ENCODE data around the gene FLYWCH1.
A peak's percentile ranks its signal among the peaks of the same experiment; 100 is the strongest.

Gene FLYWCH1

GRCh38 chr16:2950353-2950724, 38.6 kb downstream of the FLYWCH1 start:
- Mint-ChIP-seq H3K36me3 (peaks cover 3% of the 10 kb centered on the region), H3K9me3 (ENCODE audit: low read depth) (no peaks in the 10 kb centered on the region), H3K4me3 (no peak overlapping the region), H3K27me3 (no peaks in the 10 kb centered on the region), H3K4me1 (ENCODE audit: low read depth) (no peaks in the 10 kb centered on the region), H3K27ac (no peak overlapping the region)

DNA sequence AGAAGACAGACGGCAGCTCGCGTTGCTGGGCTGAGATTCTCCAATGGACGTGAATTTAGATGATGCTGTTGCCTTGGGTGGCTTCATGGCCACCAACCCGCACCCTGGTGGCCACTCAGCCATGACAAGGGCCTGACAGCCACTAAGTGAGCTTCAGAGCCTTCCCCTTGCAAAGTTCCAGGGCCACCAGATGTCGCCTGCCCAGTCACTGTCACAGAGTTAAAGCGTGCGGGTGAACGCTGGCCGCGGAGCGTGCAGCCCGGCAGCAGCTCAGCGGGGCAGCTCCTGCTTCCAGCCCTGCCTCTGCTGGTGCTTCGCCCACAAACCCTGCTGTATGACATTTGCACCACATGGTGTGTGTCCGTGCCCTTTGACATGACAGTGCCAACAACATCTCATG, 39.0 kb downstream of the FLYWCH1 start:
- Mint-ChIP-seq H3K36me3 (peaks cover 3% of the 10 kb centered on the region), H3K27ac (no peak overlapping the region), H3K4me3 (no peak overlapping the region), H3K4me1 (ENCODE audit: low read depth) (no peaks in the 10 kb centered on the region), H3K27me3 (no peaks in the 10 kb centered on the region), H3K9me3 (ENCODE audit: low read depth) (no peaks in the 10 kb centered on the region)

GRCh38 chr16:2952679-2953078, 40.9 kb downstream of the FLYWCH1 start:
- no peaks in the 10 kb centered on the region for H3K4me1 Mint-ChIP-seq (ENCODE audit: low read depth)
- no peak overlapping the region for H3K4me3 Mint-ChIP-seq
- H3K27me3 Mint-ChIP-seq: peaks cover 4% of the 10 kb centered on the region
- H3K9me3 Mint-ChIP-seq (ENCODE audit: low read depth): no peaks in the 10 kb centered on the region
- H3K36me3 Mint-ChIP-seq: no peaks in the 10 kb centered on the region
- no peak overlapping the region for H3K27ac Mint-ChIP-seq

GRCh38 chr16:2953706-2954627, 42.2 kb downstream of the FLYWCH1 start:
- H3K27me3 Mint-ChIP-seq: peaks cover 4% of the 10 kb centered on the region

GRCh38 chr16:2954656-2955381, 43.1 kb downstream of the FLYWCH1 start:
- Mint-ChIP-seq H3K4me3 (no peak overlapping the region), H3K9me3 (ENCODE audit: low read depth) (no peaks in the 10 kb centered on the region), H3K27ac (no peak overlapping the region), H3K27me3 (peaks cover 4% of the 10 kb centered on the region), H3K36me3 (no peaks in the 10 kb centered on the region), H3K4me1 (ENCODE audit: low read depth) (no peaks in the 10 kb centered on the region)

More at GRCh38 chr16:2953706-2954627, 42.2 kb downstream of the FLYWCH1 start:
- Mint-ChIP-seq H3K9me3 (ENCODE audit: low read depth) (no peaks in the 10 kb centered on the region), H3K36me3 (no peaks in the 10 kb centered on the region), H3K4me3 (no peak overlapping the region), H3K27ac (no peak overlapping the region), H3K4me1 (ENCODE audit: low read depth) (no peaks in the 10 kb centered on the region)

DNA sequence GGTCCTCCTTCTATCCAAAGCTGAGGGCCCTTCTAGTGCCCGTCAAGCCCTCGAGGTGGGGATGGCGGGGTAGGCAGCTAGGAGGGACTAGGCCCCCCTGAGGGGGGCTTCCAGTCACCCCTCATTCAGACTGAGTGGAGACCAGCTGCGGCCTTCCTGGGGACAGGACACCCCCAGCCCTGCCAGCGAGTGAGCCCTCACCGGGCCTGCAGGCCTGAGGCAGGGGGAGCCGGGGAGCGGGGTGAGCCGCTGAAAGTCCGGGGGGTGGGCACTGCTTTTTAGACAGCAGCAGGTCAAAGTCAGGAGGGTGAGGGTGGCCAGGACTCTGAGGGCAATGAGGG, 43.7 kb downstream of the FLYWCH1 start:
- H3K4me1 Mint-ChIP-seq (ENCODE audit: low read depth): no peaks in the 10 kb centered on the region
- no peaks in the 10 kb centered on the region for H3K9me3 Mint-ChIP-seq (ENCODE audit: low read depth)
- H3K36me3 Mint-ChIP-seq: no peaks in the 10 kb centered on the region
- no peak overlapping the region for H3K27ac Mint-ChIP-seq
- H3K4me3 Mint-ChIP-seq: no peak overlapping the region
- H3K27me3 Mint-ChIP-seq: peaks cover 4% of the 10 kb centered on the region

DNA sequence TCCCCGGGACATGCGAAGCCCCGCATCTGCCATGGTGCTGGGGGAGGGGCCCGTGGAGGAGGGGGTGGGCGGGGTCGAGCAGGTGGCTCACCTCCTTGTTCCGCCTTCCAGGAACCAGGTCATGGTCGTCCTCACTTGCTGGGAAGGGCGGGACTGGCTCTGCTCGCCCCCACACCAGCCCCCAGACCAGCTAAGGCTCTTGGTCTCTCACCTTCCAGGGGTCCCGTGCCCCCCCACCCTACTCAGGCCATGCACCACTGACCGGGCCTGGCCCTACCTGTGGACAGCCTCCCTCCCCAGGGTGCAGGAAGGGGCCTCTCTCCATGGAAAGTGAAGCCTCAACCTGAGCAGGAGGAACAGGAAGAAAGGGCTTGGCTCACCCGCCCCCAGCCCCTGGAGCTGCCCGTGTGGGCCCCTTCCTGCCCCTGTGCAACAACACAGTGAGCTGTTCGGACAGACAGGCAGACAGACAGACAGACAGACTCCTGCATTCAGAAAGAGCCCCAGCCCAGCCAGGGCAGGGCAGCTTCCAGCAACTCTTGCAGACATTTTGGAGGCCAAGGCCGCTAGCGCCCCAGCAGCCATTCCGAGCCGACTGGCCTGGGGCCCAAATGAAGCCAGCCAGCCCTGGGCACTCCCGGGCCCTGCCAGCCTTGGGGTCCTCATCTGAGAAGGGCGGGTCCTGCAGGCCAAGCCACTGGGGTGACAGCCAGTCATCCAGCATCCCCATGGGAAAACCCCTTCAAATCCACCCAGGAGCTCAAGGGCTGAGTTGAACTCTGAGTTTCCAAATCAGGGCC, 44.2 kb downstream of the FLYWCH1 start:
- Mint-ChIP-seq H3K27me3 (peaks cover 4% of the 10 kb centered on the region), H3K36me3 (no peaks in the 10 kb centered on the region), H3K4me3 (no peak overlapping the region), H3K27ac (no peak overlapping the region), H3K4me1 (ENCODE audit: low read depth) (no peaks in the 10 kb centered on the region), H3K9me3 (ENCODE audit: low read depth) (no peaks in the 10 kb centered on the region)

DNA sequence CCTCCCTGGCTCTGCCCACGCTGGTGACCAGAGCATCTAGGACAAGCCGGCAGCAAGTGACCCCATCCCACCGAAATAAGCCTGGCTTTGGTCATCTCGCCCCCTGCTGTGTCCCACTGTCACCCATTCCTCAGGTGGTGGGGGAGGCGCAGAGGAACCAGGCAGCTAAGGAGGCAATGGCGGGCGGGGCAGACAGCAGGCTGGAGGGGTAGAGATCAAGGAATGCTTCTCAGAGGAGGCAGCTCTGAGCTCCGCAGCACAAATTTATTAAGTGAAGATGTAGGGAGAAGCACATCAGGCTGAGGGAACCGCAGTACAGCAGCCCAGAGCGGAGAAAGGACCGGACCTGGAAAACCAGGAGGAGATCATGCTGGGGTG, 44.8 kb downstream of the FLYWCH1 start:
- no peak overlapping the region for H3K27ac Mint-ChIP-seq
- no peaks in the 10 kb centered on the region for H3K9me3 Mint-ChIP-seq (ENCODE audit: low read depth)
- H3K36me3 Mint-ChIP-seq: no peaks in the 10 kb centered on the region
- H3K4me1 Mint-ChIP-seq (ENCODE audit: low read depth): no peaks in the 10 kb centered on the region
- no peak overlapping the region for H3K4me3 Mint-ChIP-seq
- H3K27me3 Mint-ChIP-seq: peaks cover 4% of the 10 kb centered on the region

- Mint-ChIP-seq H3K27me3 (peaks cover 4% of the 10 kb centered on the region), H3K36me3 (no peaks in the 10 kb centered on the region), H3K4me3 (no peak overlapping the region), H3K9me3 (ENCODE audit: low read depth) (no peaks in the 10 kb centered on the region), H3K27ac (no peak overlapping the region), H3K4me1 (ENCODE audit: low read depth) (peaks cover 11% of the 10 kb centered on the region)
Measured at GRCh38 chr16:2959206-2959605, 47.5 kb downstream of the FLYWCH1 start.

DNA sequence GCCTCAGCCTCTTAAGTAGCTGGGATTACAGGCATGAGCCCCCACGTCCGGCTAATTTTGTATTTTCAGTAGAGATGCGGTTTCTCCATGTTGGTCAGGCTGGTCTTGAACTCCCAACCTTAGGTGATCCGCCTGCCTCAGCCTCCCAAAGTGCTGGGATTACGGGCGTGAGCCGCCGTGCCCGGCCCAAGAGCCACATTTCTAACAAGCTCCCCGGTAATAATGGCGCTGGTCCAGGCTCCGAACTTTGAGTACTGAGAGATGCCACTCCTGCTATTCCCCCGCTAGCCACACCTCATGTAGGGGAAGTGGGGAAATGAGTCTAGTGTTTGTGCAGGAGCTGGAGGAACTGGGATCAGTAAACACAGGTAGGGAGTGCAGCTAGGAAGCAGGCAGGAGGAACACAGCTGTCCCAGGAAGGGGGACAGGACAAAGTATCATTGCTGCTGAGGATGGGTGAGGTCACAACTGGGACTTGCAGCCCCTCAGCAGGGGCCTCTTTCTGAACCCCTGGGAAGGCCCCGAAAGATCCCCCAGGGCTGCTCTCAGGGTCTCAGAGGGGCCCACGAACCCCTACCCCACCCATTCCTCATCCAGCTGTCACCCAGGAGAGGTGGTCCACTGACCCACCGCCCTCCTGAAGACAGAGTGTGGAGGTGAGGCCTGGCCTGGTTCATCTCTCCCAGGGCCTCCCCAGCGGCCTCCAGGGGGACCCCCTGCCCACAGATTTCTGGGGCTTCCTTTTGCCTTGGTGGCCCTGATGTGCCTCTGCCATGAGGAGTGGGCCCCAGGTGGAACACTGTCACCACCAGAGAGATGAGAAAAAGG, 48.7 kb downstream of the FLYWCH1 start:
- Mint-ChIP-seq H3K36me3 (no peaks in the 10 kb centered on the region), H3K27ac (no peak overlapping the region), H3K4me1 (ENCODE audit: low read depth) (peaks cover 14% of the 10 kb centered on the region), H3K27me3 (peaks cover 4% of the 10 kb centered on the region), H3K9me3 (ENCODE audit: low read depth) (no peaks in the 10 kb centered on the region), H3K4me3 (no peak overlapping the region)

GRCh38 chr16:2962334-2963073, 50.8 kb downstream of the FLYWCH1 start:
- Mint-ChIP-seq H3K36me3 (no peaks in the 10 kb centered on the region), H3K4me1 (ENCODE audit: low read depth) (peaks cover 16% of the 10 kb centered on the region), H3K27ac (no peak overlapping the region), H3K4me3 (peak overlapping the region; percentile 40), H3K9me3 (ENCODE audit: low read depth) (no peaks in the 10 kb centered on the region), H3K27me3 (no peaks in the 10 kb centered on the region)

DNA sequence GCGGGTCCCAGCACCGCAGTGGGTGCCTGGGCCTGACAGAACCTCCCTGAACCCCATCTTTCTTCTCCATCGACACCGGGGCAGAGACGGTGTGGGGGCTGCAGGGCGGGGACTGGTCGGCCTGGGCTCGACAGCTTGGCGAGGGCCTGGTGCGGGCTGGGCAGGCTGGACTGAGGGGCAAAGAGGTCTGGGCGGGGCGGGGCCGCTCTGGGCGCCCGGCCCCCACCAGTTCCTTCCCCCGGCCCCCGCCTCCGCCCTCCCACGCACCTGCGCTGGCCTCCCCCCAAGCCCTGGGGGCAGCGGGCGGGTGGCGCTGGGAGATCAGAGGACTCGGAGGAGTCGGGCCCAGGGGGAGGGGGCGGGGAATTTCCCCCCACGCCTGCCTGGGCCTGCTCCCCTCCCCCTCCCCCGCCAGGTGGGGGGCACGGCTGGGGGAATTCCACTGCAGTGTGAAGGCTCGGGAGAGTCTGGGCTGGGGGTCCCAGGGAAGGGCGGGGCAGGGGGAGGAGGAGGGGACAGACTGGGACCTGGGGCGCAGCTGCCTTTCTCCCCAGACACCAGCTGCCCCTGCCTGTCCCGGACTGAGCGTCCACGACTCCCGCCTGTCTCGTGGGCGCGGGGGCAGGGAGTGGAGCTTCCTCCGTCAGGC, 51.5 kb downstream of the FLYWCH1 start:
- Mint-ChIP-seq H3K27me3 (peaks cover 2% of the 10 kb centered on the region), H3K27ac (no peak overlapping the region), H3K4me1 (ENCODE audit: low read depth) (peaks cover 20% of the 10 kb centered on the region), H3K9me3 (ENCODE audit: low read depth) (no peaks in the 10 kb centered on the region), H3K36me3 (no peaks in the 10 kb centered on the region), H3K4me3 (peak overlapping the region; percentile 65)

DNA sequence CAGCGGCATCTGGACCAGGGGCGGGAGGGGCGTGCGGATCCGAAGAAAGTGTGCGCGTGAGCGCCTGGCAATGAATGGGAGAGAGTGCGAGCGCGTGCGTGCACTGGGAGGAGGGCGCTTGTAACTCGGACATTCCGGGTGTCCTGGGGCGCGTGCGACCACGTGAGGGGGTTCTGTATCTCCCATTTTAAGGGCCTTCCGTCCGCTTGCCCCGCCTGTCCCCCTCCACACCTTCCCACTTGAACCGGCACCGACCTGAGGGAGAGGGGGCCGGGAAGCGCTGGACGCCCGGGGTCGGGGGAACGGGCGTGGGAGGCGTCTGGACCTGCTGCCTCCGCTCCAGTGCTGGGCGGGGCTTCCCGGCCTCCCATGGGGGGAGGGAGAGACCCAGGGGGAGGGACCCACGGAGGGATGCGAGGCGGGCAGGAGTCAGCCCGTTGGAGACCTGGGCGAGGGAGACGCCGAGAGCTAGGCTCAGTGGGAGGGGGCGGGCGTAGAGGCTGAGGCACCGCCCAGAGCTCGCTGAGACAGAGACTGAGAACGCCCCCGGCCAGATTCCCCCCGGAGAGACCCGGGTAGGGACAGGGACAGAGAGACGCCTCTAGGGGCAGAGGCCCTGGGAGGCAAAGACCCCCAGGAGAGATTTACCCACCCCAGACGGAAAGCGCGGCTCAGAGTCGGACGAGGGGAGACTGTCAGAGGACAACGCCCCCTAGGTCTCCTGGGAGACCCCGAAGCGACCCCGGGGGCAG, 52.2 kb downstream of the FLYWCH1 start, which contains the start of gene KREMEN2:
TSS of gene KREMEN2 (plus strand) at position 553 of the 752 bp plus-strand sequence. CDS start 246 bp downstream, outside the sequence.
- no peaks in the 10 kb centered on the region for H3K36me3 Mint-ChIP-seq
- peaks cover 5% of the 10 kb centered on the region for H3K27me3 Mint-ChIP-seq
- no peak within 1 kb of the TSS for H3K27ac Mint-ChIP-seq
- H3K9me3 Mint-ChIP-seq (ENCODE audit: low read depth): no peaks in the 10 kb centered on the region
- H3K4me1 Mint-ChIP-seq (ENCODE audit: low read depth): peaks cover 26% of the 10 kb centered on the region
- peak within 1 kb of the TSS; percentile 85 for H3K4me3 Mint-ChIP-seq
